ENCODE data around the gene CD46. TPM values are rescaled to one million over a fixed set of nuclear protein-coding genes. Genes with fewer than 3 reads are reported as not detected.

The CD46 gene
- polyA plus RNA-seq, 1 donor from 2014 or later = 393 TPM

GRCh38 chr1:207763091-207763490 lies 11.2 kb downstream of the CD46 start:
- Histone ChIP-seq H2AFZ (ENCODE audit: low read depth, low read length) (no peak overlapping the region), H3K27ac (ENCODE audit: low read length) (no peak overlapping the region), H3K9me3 (ENCODE audit: low read length) (peaks cover 5% of the 10 kb centered on the region), H3K9me2 (ENCODE audit: insufficient read depth, low read length) (no peaks in the 10 kb centered on the region), H3K27me3 (ENCODE audit: insufficient read depth, low read depth, low read length) (no peaks in the 10 kb centered on the region), H4K20me1 (ENCODE audit: insufficient read depth) (no peaks in the 10 kb centered on the region), H3K4me2 (ENCODE audit: low read length) (no peak overlapping the region), H3F3A (ENCODE audit: insufficient read depth, low read length, poor library complexity, severe bottlenecking) (no peaks in the 10 kb centered on the region), H3K79me2 (replicated peaks; ENCODE audit: insufficient read depth, low read length) (peaks cover 21% of the 10 kb centered on the region), H3K4me3 (ENCODE audit: low read length) (no peak overlapping the region), H3K9ac (ENCODE audit: low read length) (no peak overlapping the region), H3K36me3 (ENCODE audit: insufficient read depth, low read length) (peaks cover 38% of the 10 kb centered on the region)
- TF ChIP-seq EZH2 (IDR thresholded peaks at IDR 0.05; ENCODE audit: borderline replicate concordance, insufficient read depth, low read length, poor library complexity, severe bottlenecking) (no peak), RAD21 (conservative IDR thresholded peaks at IDR 0.05) (no peak), POLR2AphosphoS5 (IDR thresholded peaks at IDR 0.05) (no peak), MXI1 (conservative IDR thresholded peaks at IDR 0.05; ENCODE audit: poor library complexity, severe bottlenecking) (no peak), EP300 (conservative IDR thresholded peaks at IDR 0.05; ENCODE audit: poor library complexity, severe bottlenecking) (no peak), REST (IDR thresholded peaks at IDR 0.05; ENCODE audit: borderline replicate concordance) (no peak), TAF1 (IDR thresholded peaks at IDR 0.05; ENCODE audit: low read depth) (no peak), SMC3 (conservative IDR thresholded peaks at IDR 0.05; ENCODE audit: poor library complexity) (no peak)
- TF ChIP-seq, protein P1, sequence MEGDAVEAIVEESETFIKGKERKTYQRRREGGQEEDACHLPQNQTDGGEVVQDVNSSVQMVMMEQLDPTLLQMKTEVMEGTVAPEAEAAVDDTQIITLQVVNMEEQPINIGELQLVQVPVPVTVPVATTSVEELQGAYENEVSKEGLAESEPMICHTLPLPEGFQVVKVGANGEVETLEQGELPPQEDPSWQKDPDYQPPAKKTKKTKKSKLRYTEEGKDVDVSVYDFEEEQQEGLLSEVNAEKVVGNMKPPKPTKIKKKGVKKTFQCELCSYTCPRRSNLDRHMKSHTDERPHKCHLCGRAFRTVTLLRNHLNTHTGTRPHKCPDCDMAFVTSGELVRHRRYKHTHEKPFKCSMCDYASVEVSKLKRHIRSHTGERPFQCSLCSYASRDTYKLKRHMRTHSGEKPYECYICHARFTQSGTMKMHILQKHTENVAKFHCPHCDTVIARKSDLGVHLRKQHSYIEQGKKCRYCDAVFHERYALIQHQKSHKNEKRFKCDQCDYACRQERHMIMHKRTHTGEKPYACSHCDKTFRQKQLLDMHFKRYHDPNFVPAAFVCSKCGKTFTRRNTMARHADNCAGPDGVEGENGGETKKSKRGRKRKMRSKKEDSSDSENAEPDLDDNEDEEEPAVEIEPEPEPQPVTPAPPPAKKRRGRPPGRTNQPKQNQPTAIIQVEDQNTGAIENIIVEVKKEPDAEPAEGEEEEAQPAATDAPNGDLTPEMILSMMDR (IDR thresholded peaks at IDR 0.05; ENCODE audit: poor library complexity, severe bottlenecking) = no peak

DNA sequence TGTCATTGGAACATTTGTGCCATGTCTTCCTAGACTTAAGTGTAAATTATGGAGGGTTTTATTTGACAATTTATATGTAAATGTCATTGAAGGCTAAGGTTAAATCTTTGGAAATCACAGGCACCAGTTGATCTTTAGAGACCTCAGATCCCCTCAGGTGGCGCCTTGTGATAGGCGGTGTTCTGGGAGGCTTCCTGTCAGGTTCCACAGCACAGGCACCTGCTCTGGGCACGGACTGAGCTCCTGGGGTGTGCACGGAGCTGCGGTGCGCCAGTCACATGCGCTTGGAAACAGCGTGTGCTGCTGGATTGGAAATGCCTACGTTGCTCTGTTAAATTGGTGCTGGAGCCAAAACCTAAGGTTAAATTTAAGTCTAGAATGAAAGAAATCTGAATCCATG lies 12.1 kb downstream of the CD46 start:
- no peaks in the 10 kb centered on the region for H3F3A ChIP-seq (ENCODE audit: insufficient read depth, low read length, poor library complexity, severe bottlenecking)
- H2AFZ ChIP-seq (ENCODE audit: low read depth, low read length) = no peak overlapping the region
- H3K9ac ChIP-seq (ENCODE audit: low read length) = no peak overlapping the region
- no peaks in the 10 kb centered on the region for H3K27me3 ChIP-seq (ENCODE audit: insufficient read depth, low read depth, low read length)
- no peaks in the 10 kb centered on the region for H4K20me1 ChIP-seq (ENCODE audit: insufficient read depth)
- H3K9me3 ChIP-seq (ENCODE audit: low read length) = peaks cover 5% of the 10 kb centered on the region
- H3K9me2 ChIP-seq (ENCODE audit: insufficient read depth, low read length) = no peaks in the 10 kb centered on the region
- peaks cover 14% of the 10 kb centered on the region for H3K79me2 ChIP-seq (replicated peaks; ENCODE audit: insufficient read depth, low read length)
- H3K36me3 ChIP-seq (ENCODE audit: insufficient read depth, low read length) = peaks cover 33% of the 10 kb centered on the region
- no peak overlapping the region for H3K4me2 ChIP-seq (ENCODE audit: low read length)
- H3K4me3 ChIP-seq (ENCODE audit: low read length) = no peak overlapping the region
- no peak for TF ChIP-seq RAD21 (conservative IDR thresholded peaks at IDR 0.05)
- TF ChIP-seq SMC3 (conservative IDR thresholded peaks at IDR 0.05; ENCODE audit: poor library complexity) = no peak
- TF ChIP-seq TAF1 (IDR thresholded peaks at IDR 0.05; ENCODE audit: low read depth) = no peak
- TF ChIP-seq, protein P1 (IDR thresholded peaks at IDR 0.05; ENCODE audit: poor library complexity, severe bottlenecking) = no peak
- TF ChIP-seq EZH2 (IDR thresholded peaks at IDR 0.05; ENCODE audit: borderline replicate concordance, insufficient read depth, low read length, poor library complexity, severe bottlenecking) = no peak
- TF ChIP-seq REST (IDR thresholded peaks at IDR 0.05; ENCODE audit: borderline replicate concordance) = no peak
- TF ChIP-seq MXI1 (conservative IDR thresholded peaks at IDR 0.05; ENCODE audit: poor library complexity, severe bottlenecking) = no peak
- TF ChIP-seq EP300 (conservative IDR thresholded peaks at IDR 0.05; ENCODE audit: poor library complexity, severe bottlenecking) = no peak
- no peak for TF ChIP-seq POLR2AphosphoS5 (IDR thresholded peaks at IDR 0.05)
- no peak overlapping the region for H3K27ac ChIP-seq (ENCODE audit: low read length)

Measured in neural cell (in vitro differentiated cells).